H1 (cell line): ENCODE data around the gene ACACB. TPM values are rescaled to one million over a fixed set of nuclear protein-coding genes. Genes with fewer than 3 reads are reported as not detected.

Source experiments
- CTCF ChIA-PET: fragments of 300-600 bp; sonication (Branson Sonifier 250); formaldehyde crosslinking; loops from one replicate; lab custom pipeline; 2021; ENCODE audit not compliant: partially characterized antibody; lab: Charles Lee
- POLR2A ChIA-PET: fragments of 300-600 bp; sonication (Branson Sonifier 250); formaldehyde crosslinking; loops from one replicate; lab custom pipeline; 2021; ENCODE audit warnings: inconsistent platforms; ENCODE audit not compliant: partially characterized antibody; lab: Charles Lee
- DNase-seq, 2 experiments: peaks; one replicate each; pipeline versions ENCODE4 v3.0.0 to v3.0.0-alpha.2; 2010 to 2022; ENCODE audit warnings: low spot score in 2 of 2, low read depth in 1 of 2, mixed read lengths in 1 of 2
- FAIRE-seq: peaks from 2 replicates; lab custom pipeline; 2011; peaks lifted over from hg19 to GRCh38; lab: Jason Lieb, UNC
- H2AFZ ChIP-seq: 2 replicates; pipeline ENCODE4 v1.8.1; 2012; ENCODE audit warnings: low read length, inconsistent platforms
- H2AK5ac ChIP-seq: 2 replicates; pipeline ENCODE4 v1.6.1; 2013; ENCODE audit warnings: low read depth, low read length
- H2BK120ac ChIP-seq: replicated peaks from 2 replicates; pipeline ENCODE3; 2013; ENCODE audit warnings: low read depth, low read length, inconsistent platforms
- H2BK12ac ChIP-seq: 2 replicates; pipeline ENCODE4 v1.6.1; 2013; ENCODE audit warnings: low read depth, low read length
- H2BK15ac ChIP-seq: 2 replicates; pipeline ENCODE4 v1.6.1; 2013; ENCODE audit warnings: low read length
- H2BK20ac ChIP-seq: 2 replicates; pipeline ENCODE4 v1.6.1; 2013; ENCODE audit warnings: low read length
- H2BK5ac ChIP-seq: 2 replicates; pipeline ENCODE4 v1.6.1; 2013; ENCODE audit warnings: low read depth, low read length
- H3K14ac ChIP-seq: 2 replicates; pipeline ENCODE4 v1.6.1; 2013; ENCODE audit warnings: inconsistent platforms; ENCODE audit not compliant: insufficient read length
- H3K18ac ChIP-seq: 2 replicates; pipeline ENCODE4 v1.6.1; 2013; ENCODE audit warnings: low read length; ENCODE audit errors: extremely low read depth
- H3K23ac ChIP-seq: 2 replicates; pipeline ENCODE4 v1.6.1; 2013; ENCODE audit warnings: inconsistent platforms; ENCODE audit not compliant: insufficient read length
- H3K23me2 ChIP-seq: 2 replicates; pipeline ENCODE4 v1.6.1; 2013; ENCODE audit warnings: low read depth, low read length
- H3K27ac ChIP-seq: 2 replicates; pipeline ENCODE4 v1.6.1; 2011; ENCODE audit warnings: low read depth, low read length, inconsistent platforms
- H3K27me3 ChIP-seq, 4 experiments: replicated peaks in 1 of 4; 1 replicate in 1 of 4; 2 replicates in 3 of 4; pipeline versions ENCODE4 v1.6.1 to v1.8.1; 2011 to 2013; ENCODE audit warnings: low read length in 3 of 4, mild to moderate bottlenecking in 3 of 4, inconsistent platforms in 2 of 4, mixed read lengths in 2 of 4, moderate library complexity in 1 of 4; ENCODE audit not compliant: control insufficient read depth in 3 of 4, insufficient read depth in 3 of 4; ENCODE audit errors: extremely low read depth in 1 of 4
- H3K36me3 ChIP-seq, 4 experiments: 2 replicates each; pipeline versions ENCODE4 v1.6.1 to v1.8.1; 2011 to 2013; ENCODE audit warnings: mild to moderate bottlenecking in 4 of 4, low read length in 3 of 4, moderate library complexity in 2 of 4, control low read depth in 1 of 4, inconsistent platforms in 1 of 4; ENCODE audit not compliant: insufficient read depth in 4 of 4, control insufficient read depth in 2 of 4
- H3K4ac ChIP-seq: replicated peaks from 2 replicates; pipeline ENCODE3; 2013; ENCODE audit warnings: low read length, low read depth, mixed read lengths, inconsistent platforms; ENCODE audit not compliant: insufficient read length
- H3K4me1 ChIP-seq, 4 experiments: replicated peaks in 1 of 4; 1 replicate in 1 of 4; 2 replicates in 3 of 4; pipeline versions ENCODE4 v1.6.1 to v1.8.1; 2011 to 2013; ENCODE audit warnings: low read length in 3 of 4, inconsistent platforms in 2 of 4, mixed read lengths in 1 of 4; ENCODE audit not compliant: insufficient read depth in 4 of 4, control insufficient read depth in 3 of 4
- H3K4me2 ChIP-seq, 2 experiments: 2 replicates each; pipeline versions ENCODE4 v1.6.1 to v1.8.1; 2011 to 2013; ENCODE audit warnings: low read depth in 2 of 2, low read length in 2 of 2, control low read depth in 1 of 2, inconsistent platforms in 1 of 2, mild to moderate bottlenecking in 1 of 2; ENCODE audit not compliant: insufficient read depth in 1 of 2
- H3K4me3 ChIP-seq, 4 experiments: fragments of 200-600, 300-600 bp in 1 of 4; sonication (generic), shearing (Covaris generic), sonication (Bioruptor Twin) in 1 of 4; 2 replicates each; pipeline versions ENCODE4 v1.5.1 to v1.8.1; 2011 to 2016; ENCODE audit warnings: low read length in 4 of 4, low read depth in 3 of 4, control low read depth in 2 of 4, inconsistent platforms in 2 of 4, mild to moderate bottlenecking in 2 of 4, mixed read lengths in 1 of 4, moderate library complexity in 1 of 4; ENCODE audit not compliant: insufficient read depth in 2 of 4; ENCODE audit errors: extremely low read depth in 1 of 4
- H3K56ac ChIP-seq: replicated peaks from 2 replicates; pipeline ENCODE3; 2013; ENCODE audit warnings: low read depth, mild to moderate bottlenecking, mixed read lengths, low read length, inconsistent platforms; ENCODE audit not compliant: insufficient read length
- H3K79me1 ChIP-seq: 2 replicates; pipeline ENCODE4 v1.6.1; 2013; ENCODE audit warnings: low read depth, low read length, control low read depth
- H3K79me2 ChIP-seq, 2 experiments: 2 replicates each; pipeline versions ENCODE4 v1.6.1 to v1.8.1; 2012 to 2013; ENCODE audit warnings: low read length in 2 of 2, mild to moderate bottlenecking in 2 of 2, inconsistent platforms in 1 of 2; ENCODE audit not compliant: insufficient read depth in 2 of 2, control insufficient read depth in 1 of 2
- H3K9ac ChIP-seq, 4 experiments: replicated peaks in 1 of 4; 1 replicate in 1 of 4; 2 replicates in 3 of 4; pipeline versions ENCODE4 v1.6.1 to v1.8.1; 2011 to 2013; ENCODE audit warnings: low read depth in 3 of 4, low read length in 3 of 4, control low read depth in 2 of 4, mild to moderate bottlenecking in 2 of 4, moderate library complexity in 2 of 4, inconsistent platforms in 1 of 4; ENCODE audit errors: extremely low read depth in 1 of 4
- H3K9me3 ChIP-seq, 2 experiments: 2 replicates each; pipeline versions ENCODE4 v1.6.1 to v1.8.1; 2012 to 2013; ENCODE audit warnings: mild to moderate bottlenecking in 2 of 2, moderate library complexity in 2 of 2, control low read depth in 1 of 2, inconsistent platforms in 1 of 2, low read depth in 1 of 2, low read length in 1 of 2, mixed read lengths in 1 of 2; ENCODE audit not compliant: insufficient read depth in 2 of 2
- H4K20me1 ChIP-seq, 2 experiments: replicated peaks in 1 of 2; 2 replicates each; pipeline versions ENCODE3 to v1.8.1; 2011 to 2013; ENCODE audit warnings: inconsistent platforms in 2 of 2, low read length in 2 of 2, mild to moderate bottlenecking in 1 of 2; ENCODE audit not compliant: insufficient read depth in 2 of 2, control insufficient read depth in 1 of 2
- H4K5ac ChIP-seq: 2 replicates; pipeline ENCODE4 v1.6.1; 2013; ENCODE audit warnings: low read length, low read depth, mixed read lengths, inconsistent platforms; ENCODE audit not compliant: insufficient read length
- H4K8ac ChIP-seq: 2 replicates; pipeline ENCODE4 v1.8.0; 2013; ENCODE audit warnings: mild to moderate bottlenecking, moderate library complexity, low read length, inconsistent platforms; ENCODE audit not compliant: insufficient read depth; ENCODE audit errors: extremely low read depth
- H4K91ac ChIP-seq: replicated peaks from 2 replicates; pipeline ENCODE3; 2013; ENCODE audit warnings: low read length, mixed read lengths, inconsistent platforms; ENCODE audit not compliant: insufficient read length
- BACH1 ChIP-seq: IDR thresholded peaks from 2 replicates; pipeline ENCODE4 v1.6.1; 2012; ENCODE audit warnings: low read length, improper control_type of control experiment
- CTBP2 ChIP-seq: IDR thresholded peaks from 2 replicates; pipeline ENCODE4 v1.7.0; 2011; ENCODE audit warnings: borderline replicate concordance, mild to moderate bottlenecking, moderate library complexity, mixed read lengths, low read length; ENCODE audit not compliant: insufficient read depth, insufficient read length
- FOSL1 ChIP-seq: IDR thresholded peaks from 2 replicates; pipeline ENCODE4 v1.6.1; 2011; ENCODE audit warnings: mild to moderate bottlenecking, low read depth, low read length, moderate library complexity; ENCODE audit not compliant: insufficient read depth
- KDM5A ChIP-seq: fragments of 200-600 bp; IDR thresholded peaks from 2 replicates; pipeline ENCODE4 v1.7.1; 2012; ENCODE audit warnings: mild to moderate bottlenecking, low read length, inconsistent platforms, mixed read lengths
- SAP30 ChIP-seq: fragments of 300-600 bp; sonication (generic); IDR thresholded peaks from 2 replicates; pipeline ENCODE4 v1.7.1; 2012; ENCODE audit warnings: low read length, moderate library complexity, mild to moderate bottlenecking, inconsistent platforms; ENCODE audit not compliant: insufficient read depth, insufficient replicate concordance
- SUZ12 ChIP-seq: fragments of 200-600 bp; sonication (generic); IDR thresholded peaks from 2 replicates; pipeline ENCODE4 v1.6.1; 2012; ENCODE audit warnings: mild to moderate bottlenecking, inconsistent platforms, low read length, moderate library complexity, mixed read lengths
- WGBS, 2 experiments: shearing (Covaris generic) in 1 of 2; methylation state at CpG; one replicate each; pipeline versions ENCODE4 v1.1.6 to v1.1.7; 2013 to 2015; ENCODE audit warnings: low lambda C conversion rate in 2 of 2, mixed read lengths in 2 of 2, inconsistent platforms in 1 of 2, low coverage in 1 of 2, missing lambda C conversion rate in 1 of 2; ENCODE audit not compliant: insufficient replicate concordance in 2 of 2, insufficient coverage in 1 of 2, insufficient read length in 1 of 2; ENCODE audit errors: extremely low coverage in 1 of 2, missing lambda C conversion rate in 1 of 2; 5-methylcytosine and 5-hydroxymethylcytosine counted together
- polyA plus RNA-seq, 7 experiments: library from polyadenylated mRNA; depleted of rRNA in 3 of 7; stranded (reverse) in 5 of 7; unstranded in 2 of 7; fragments of >200 nt in 5 of 7; fragments of 200-250 nt in 2 of 7; gene quantifications; 1 replicate in 5 of 7; 2 replicates in 1 of 7; 4 replicates in 1 of 7; pipeline versions ENCODE4 v1.2.1 to v1.2.3, GENCODE V29; 2011 to 2013; ENCODE audit warnings: missing spikeins in 2 of 7, mixed read lengths in 2 of 7
- total RNA-seq: library from RNA; stranded (reverse); fragmentation: NEBNext Ultra II Directional; extraction: Animal tissue kit (Norgen Biotek cat#: 25700); gene quantifications from 2 replicates; pipeline ENCODE4 v1.2.1, GENCODE V29; 2021

ACACB gene
- total and polyA plus RNA-seq, 2 of the 8 experiments (the other 6 are each of a cell fraction or from before 2014, with no cell fraction given) = 5.8 to 15.3 TPM

DNA sequence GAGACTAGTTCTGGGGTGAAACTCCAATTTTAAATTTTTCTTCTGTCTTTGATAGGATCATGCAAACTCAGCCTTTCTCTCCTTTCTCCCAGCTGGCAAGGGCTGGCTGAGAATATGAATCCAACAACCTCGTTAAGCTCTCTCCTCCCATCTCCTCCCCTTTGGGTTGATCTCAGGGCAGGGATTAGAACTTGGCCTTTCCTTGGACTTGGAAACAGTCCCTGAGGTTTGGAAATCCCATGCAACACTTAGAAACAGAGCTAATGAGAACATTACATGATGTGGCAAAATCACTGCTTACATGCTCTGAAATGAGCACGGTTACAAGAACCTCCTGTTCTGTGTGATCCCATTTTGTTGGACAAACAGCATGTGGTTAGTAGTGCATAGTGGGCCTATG is 31.6 kb downstream of the ACACB start:
- WGBS, 2 experiments = 55% methylated on average over 2 of the region's 2 CpGs; no CpG with 5 or more reads in 1 of the 2 experiments
- Histone ChIP-seq H3K79me2 (no peaks in the 10 kb centered on the region), H3K23ac (no peak overlapping the region), H3K9me3 (no peaks in the 10 kb centered on the region), H4K5ac (no peak overlapping the region), H3K56ac (no peak overlapping the region), H3K27ac (no peak overlapping the region), H2BK15ac (no peak overlapping the region), H3K14ac (no peak overlapping the region), H2BK120ac (no peak overlapping the region), H3K18ac (no peak overlapping the region), H2BK12ac (no peak overlapping the region), H2BK20ac (no peak overlapping the region), H3K4me1 (no peaks in the 10 kb centered on the region), H2BK5ac (no peak overlapping the region), H3K4me2 (no peak overlapping the region), H3K36me3 (no peaks in the 10 kb centered on the region), H2AFZ (no peak overlapping the region), H3K9ac (no peak overlapping the region), H3K4me3 (no peak overlapping the region), H4K91ac (no peak overlapping the region), H4K8ac (no peak overlapping the region), H3K79me1 (no peaks in the 10 kb centered on the region), H2AK5ac (no peak overlapping the region), H3K23me2 (no peaks in the 10 kb centered on the region), H3K27me3 (no peaks in the 10 kb centered on the region), H4K20me1 (no peaks in the 10 kb centered on the region), H3K4ac (no peak overlapping the region)
- ChIA-PET CTCF (interaction anchor here (1.1 to 1.2 kb wide), 3 partner anchors 9 to 42 kb away, joined by 3 to 4 read pairs (median 3); no protein-coding TSS in a partner anchor), POLR2A (no interaction called here)
- DNase-seq (no peak), FAIRE-seq (no peak)
- no peak for TF ChIP-seq BACH1
- no peak for TF ChIP-seq SUZ12
- no peak for TF ChIP-seq SAP30
- no peak for TF ChIP-seq KDM5A
- TF ChIP-seq CTBP2 = no peak
- no peak for TF ChIP-seq FOSL1
